IPS DF 6.9 (cell line): ENCODE results near the gene CCDC34.

Source experiments
- DNase-seq: peaks from one replicate; pipeline ENCODE4 v3.0.0-alpha.2; 2013; ENCODE audit warnings: low read depth, low spot score
- H3K27ac ChIP-seq: one replicate; pipeline ENCODE4 v1.5.1; 2013; ENCODE audit warnings: low read length, control low read depth
- H3K27me3 ChIP-seq: 2 replicates; pipeline ENCODE4 v1.6.1; 2013; ENCODE audit warnings: mild to moderate bottlenecking, low read length; ENCODE audit not compliant: control insufficient read depth, insufficient read depth
- H3K36me3 ChIP-seq: 2 replicates; pipeline ENCODE4 v1.6.1; 2013; ENCODE audit warnings: low read length; ENCODE audit not compliant: control insufficient read depth, insufficient read depth
- H3K4me1 ChIP-seq: 2 replicates; pipeline ENCODE4 v1.6.1; 2013; ENCODE audit warnings: low read length; ENCODE audit not compliant: control insufficient read depth, insufficient read depth
- H3K4me3 ChIP-seq: 2 replicates; pipeline ENCODE4 v1.5.1; 2013; ENCODE audit warnings: mild to moderate bottlenecking, low read length
- H3K9me3 ChIP-seq: 2 replicates; pipeline ENCODE4 v1.6.1; 2013; ENCODE audit warnings: low read length, inconsistent platforms; ENCODE audit not compliant: control insufficient read depth, insufficient read depth
- WGBS: extraction: QIAGEN DNeasy Blood & Tissue Kit; methylation state at CpG from one replicate; pipeline ENCODE4 v1.1.7; 2013; ENCODE audit warnings: mixed read lengths, missing lambda C conversion rate; ENCODE audit not compliant: insufficient read length, insufficient coverage; 5-methylcytosine and 5-hydroxymethylcytosine counted together

CCDC34 gene

DNA sequence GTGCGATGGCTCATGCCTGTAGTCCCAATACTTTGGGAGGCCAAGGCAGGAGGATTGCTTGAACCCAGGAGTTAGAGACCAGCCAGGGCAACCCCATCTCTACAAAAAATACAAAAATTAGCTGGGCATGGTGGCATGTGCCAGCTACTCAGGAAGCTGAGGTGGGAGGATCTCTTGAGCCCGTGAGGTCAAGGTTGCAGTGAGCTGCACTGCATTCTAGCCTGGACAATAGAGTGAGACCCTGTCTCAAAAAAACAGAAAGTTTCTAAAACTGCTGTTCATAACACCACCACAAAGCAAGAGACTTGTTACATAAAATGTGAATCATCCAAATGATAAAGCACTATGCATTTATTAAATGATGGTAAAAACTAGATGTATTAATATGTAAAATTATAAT, 40.2 kb upstream of the CCDC34 start:
- Histone ChIP-seq H3K4me3 (no peak overlapping the region), H3K9me3 (no peaks in the 10 kb centered on the region), H3K36me3 (no peaks in the 10 kb centered on the region), H3K27ac (no peak overlapping the region), H3K27me3 (no peaks in the 10 kb centered on the region), H3K4me1 (no peaks in the 10 kb centered on the region)
- no peak for DNase-seq
- no CpG with 5 or more reads among the region's 2 CpGs for WGBS

DNA sequence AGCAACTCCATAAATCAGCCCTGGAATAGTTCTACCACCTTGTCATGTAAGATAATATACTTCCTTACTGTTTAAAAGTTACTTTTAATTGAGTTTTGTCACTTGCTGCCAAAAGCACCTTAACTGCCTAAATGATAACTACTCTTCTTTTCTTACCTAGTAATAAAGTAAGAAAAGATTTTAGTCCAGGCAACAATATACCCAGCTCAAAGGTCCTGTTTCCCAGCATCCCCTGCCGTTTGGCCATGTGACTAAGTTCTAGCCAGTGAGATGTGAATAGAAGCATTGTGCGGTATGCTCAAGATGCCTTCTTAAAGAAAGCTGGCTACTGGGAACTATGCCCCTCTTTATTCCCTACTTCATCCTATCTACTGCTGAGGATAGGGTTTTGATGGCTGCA, 39.4 kb upstream of the CCDC34 start:
- DNase-seq = no peak
- WGBS = no CpG with 5 or more reads among the region's 2 CpGs
- H3K36me3 ChIP-seq = no peaks in the 10 kb centered on the region
- no peaks in the 10 kb centered on the region for H3K9me3 ChIP-seq
- H3K27me3 ChIP-seq = no peaks in the 10 kb centered on the region
- no peak overlapping the region for H3K27ac ChIP-seq
- no peak overlapping the region for H3K4me3 ChIP-seq
- no peaks in the 10 kb centered on the region for H3K4me1 ChIP-seq

DNA sequence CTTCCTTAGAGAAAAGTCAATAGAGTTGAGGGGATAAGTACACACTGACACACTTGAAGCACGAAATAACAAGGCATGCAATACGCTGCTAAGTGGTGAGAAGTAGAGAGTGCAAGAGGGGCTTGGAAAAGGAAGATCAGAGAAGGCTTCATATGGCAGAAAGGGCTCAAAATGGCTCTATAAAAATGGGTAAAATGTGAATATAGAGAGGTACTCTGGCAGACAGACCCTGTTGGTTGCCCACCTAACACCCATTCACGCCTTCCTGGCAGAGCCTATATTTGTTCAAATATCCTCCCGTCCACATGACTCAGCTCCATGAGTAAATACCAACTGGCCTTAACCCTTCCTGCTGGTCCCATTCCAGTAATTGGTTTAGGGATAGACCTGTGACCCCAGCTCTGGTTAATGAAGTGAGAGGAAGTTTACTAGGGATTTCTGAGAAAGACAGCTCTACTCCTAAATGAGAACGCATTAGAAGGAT, 38.9 kb upstream of the CCDC34 start:
- no peaks in the 10 kb centered on the region for H3K36me3 ChIP-seq
- H3K9me3 ChIP-seq = no peaks in the 10 kb centered on the region
- H3K27ac ChIP-seq = no peak overlapping the region
- H3K27me3 ChIP-seq = no peaks in the 10 kb centered on the region
- no peak for DNase-seq
- WGBS = no CpG with 5 or more reads among the region's 5 CpGs
- H3K4me3 ChIP-seq = no peak overlapping the region
- no peaks in the 10 kb centered on the region for H3K4me1 ChIP-seq

DNA sequence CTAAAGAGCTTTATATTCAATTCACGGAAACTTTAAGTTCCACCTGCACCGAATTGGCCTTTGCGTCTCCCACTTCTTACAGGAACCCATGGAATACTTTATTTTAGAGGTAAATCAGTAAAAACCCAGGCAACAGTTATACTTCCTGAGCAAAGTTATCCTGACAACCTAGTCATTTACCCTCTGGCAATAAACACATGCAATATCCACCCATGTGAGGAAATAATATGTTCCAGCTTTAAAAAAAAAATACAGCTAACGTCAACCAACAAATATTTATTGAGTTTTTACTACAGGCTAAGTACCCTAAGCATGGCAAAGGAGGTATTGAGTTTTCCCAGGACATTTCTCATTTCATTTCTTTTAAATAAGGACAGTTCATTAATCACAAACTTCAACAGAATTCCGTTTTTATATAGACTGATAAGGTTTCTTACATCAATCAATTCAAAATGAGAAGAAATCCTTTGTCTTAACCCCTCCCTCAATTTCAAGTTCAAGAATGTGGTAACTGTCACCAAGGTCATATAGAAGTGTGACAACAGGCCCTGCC, 38.3 kb upstream of the CCDC34 start:
- no CpG with 5 or more reads among the region's 5 CpGs for WGBS
- DNase-seq = no peak
- H3K27ac ChIP-seq = no peak overlapping the region

DNA sequence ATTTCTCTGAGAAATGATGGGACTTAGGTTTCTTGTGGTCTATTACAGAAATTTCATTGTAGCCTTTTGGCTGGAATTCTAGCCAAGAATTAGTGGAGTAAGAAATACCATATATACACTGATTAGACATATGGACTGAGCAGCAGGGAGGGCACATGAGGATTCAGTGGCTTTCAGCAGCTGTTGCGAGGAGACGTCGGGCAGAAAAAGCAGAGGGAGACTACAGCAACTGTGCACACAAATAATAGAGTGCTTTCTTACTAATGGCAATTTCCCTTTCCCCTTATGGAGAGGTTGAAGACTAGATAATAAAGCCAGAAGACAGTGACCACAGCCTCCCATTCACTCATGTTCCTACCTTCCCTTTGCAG, 35.4 kb upstream of the CCDC34 start:
- Histone ChIP-seq H3K4me1 (peaks cover 4% of the 10 kb centered on the region; the same call in 1 of the 2 replicates), H3K36me3 (no peaks in the 10 kb centered on the region), H3K27ac (no peak overlapping the region), H3K9me3 (no peaks in the 10 kb centered on the region), H3K4me3 (no peak overlapping the region), H3K27me3 (no peaks in the 10 kb centered on the region)
- DNase-seq = no peak
- WGBS = no CpG with 5 or more reads among the region's 3 CpGs

More for the DNA sequence above, 38.3 kb upstream of the CCDC34 start:
- H3K9me3 ChIP-seq = no peaks in the 10 kb centered on the region
- no peak overlapping the region for H3K4me3 ChIP-seq
- no peaks in the 10 kb centered on the region for H3K36me3 ChIP-seq
- H3K4me1 ChIP-seq = no peaks in the 10 kb centered on the region
- H3K27me3 ChIP-seq = no peaks in the 10 kb centered on the region

DNA sequence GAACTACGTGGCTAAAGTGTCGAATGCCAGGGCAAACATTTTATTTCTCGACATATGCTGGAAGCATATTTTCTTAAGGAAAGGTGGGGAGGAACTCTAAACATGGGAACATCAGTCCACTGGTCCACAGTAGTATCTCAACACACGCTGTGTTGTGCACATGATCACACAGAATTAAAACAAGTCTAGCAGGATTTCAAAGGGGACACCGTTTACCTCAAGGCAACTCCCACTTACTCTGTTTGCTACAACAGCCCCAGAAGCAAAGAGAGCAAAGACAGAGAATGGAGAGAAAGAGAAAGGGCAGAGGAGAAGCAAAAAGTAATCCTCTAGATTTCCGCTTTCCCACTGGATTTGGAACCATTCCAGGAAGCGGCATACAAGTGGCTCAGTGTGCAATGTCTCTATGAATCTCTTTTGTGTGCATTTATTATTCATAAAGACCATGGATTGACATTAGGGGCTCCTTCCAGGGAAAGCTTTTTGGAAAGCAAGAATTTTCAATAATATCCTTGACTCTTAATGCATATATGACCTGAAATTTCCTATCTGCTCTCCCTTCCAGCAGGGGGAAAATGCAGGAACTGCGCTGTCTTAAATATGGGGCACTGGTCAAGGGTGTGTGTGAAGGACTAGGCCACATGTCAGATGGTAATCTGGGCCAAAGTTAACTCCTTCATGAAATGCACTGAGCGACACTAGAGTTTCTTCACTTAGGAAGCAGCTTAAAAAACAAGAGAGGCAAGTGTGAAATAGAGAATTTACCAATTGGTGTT, 34.8 kb upstream of the CCDC34 start:
- Histone ChIP-seq H3K4me1 (peaks cover 4% of the 10 kb centered on the region; the same call in 1 of the 2 replicates), H3K4me3 (no peak overlapping the region), H3K27ac (no peak overlapping the region), H3K36me3 (no peaks in the 10 kb centered on the region), H3K9me3 (no peaks in the 10 kb centered on the region), H3K27me3 (no peaks in the 10 kb centered on the region)
- DNase-seq = no peak
- no CpG with 5 or more reads among the region's 9 CpGs for WGBS

DNA sequence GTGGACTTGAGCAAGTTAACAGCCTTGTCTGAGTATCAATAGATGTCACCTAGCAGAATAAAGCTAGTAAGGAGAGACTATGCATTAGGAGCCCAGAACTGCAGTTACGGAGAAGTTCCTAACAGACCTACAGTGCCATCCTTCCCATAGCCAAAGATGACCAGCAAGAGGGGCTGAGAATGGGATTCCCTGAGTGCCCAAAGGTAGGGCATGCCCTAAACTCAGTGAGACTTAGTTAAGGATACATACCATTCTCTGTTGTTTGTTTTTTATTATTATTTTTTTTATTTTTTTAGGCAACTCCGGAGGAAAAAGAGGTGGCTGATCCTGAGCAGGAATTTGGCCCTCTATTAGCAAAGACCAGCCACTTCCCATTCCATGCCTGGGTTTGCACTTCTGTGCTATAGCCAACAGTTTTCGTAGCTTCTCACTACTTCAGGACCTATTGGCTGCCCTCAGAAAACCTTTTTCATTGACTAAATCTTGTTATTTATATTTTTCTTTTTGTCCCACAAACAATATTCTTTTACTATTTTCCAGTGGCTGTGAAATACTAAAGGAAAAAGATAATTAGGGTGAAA, 33.3 kb upstream of the CCDC34 start:
- no CpG with 5 or more reads among the region's 3 CpGs for WGBS
- no peaks in the 10 kb centered on the region for H3K27me3 ChIP-seq
- no peaks in the 10 kb centered on the region for H3K36me3 ChIP-seq
- H3K9me3 ChIP-seq = no peaks in the 10 kb centered on the region
- H3K27ac ChIP-seq = no peak overlapping the region
- peaks cover 4% of the 10 kb centered on the region; the same call in 1 of the 2 replicates for H3K4me1 ChIP-seq
- no peak for DNase-seq
- no peak overlapping the region for H3K4me3 ChIP-seq

DNA sequence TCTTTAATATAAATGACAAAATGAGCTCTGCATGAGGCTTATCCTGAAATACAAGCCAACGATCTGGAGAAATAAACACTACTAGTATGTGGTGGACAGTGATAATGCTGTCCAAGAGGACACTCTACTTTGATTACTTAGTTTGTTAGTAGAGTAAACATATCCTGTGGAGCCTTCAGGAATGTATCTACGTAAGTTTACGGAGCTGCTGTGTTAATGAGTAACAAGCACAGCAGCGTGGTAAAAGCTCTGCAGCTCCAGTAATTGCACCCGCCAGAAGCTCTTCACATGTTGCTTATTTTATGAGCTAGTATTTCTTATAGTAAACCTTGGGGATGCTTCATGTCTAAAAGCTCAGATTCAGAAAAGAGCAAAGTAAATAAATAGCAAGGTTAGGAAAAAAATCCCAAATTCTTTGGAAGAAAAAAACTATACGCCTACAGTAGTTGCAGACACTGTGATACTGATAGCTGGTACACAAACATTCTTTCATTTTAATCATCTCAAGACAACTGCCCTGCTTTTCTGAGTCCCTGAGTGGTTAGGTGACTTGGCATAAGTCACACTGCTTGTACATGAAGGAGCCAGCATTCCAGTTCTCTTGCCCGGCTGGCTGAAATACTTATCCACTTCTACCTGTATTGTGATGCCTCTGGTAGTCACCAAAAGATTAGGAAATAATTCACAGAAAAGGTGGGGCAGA, 32.7 kb upstream of the CCDC34 start:
- no peak for DNase-seq
- Histone ChIP-seq H3K4me3 (no peak overlapping the region), H3K9me3 (no peaks in the 10 kb centered on the region), H3K27ac (no peak overlapping the region), H3K36me3 (no peaks in the 10 kb centered on the region), H3K27me3 (no peaks in the 10 kb centered on the region), H3K4me1 (peaks cover 4% of the 10 kb centered on the region; the same call in 1 of the 2 replicates)
- WGBS = no CpG with 5 or more reads among the region's 7 CpGs

DNA sequence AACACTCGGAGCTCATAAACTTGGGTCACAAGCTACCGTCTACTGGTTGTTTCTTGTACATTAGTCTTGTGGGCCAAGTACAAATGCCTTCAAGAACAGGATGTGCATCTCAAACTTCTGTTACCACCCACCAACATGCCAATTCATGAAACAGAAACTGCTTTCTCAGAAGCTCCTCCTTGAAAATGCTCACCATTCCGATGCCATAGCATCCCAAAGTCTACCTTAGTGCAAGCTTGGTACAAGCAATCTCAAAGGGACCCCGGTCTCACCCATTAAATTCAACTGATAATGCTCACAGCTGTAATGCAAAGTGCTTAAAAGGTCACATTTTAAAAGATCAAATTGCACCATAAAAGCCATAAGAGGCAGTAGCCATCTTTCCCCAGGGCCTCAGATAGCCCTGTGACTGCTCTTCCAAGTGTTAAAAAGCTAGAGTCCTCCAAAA, 31.8 kb upstream of the CCDC34 start:
- no peak for DNase-seq
- Histone ChIP-seq H3K27me3 (no peaks in the 10 kb centered on the region), H3K4me1 (peaks cover 5% of the 10 kb centered on the region; the same call in 1 of the 2 replicates), H3K36me3 (no peaks in the 10 kb centered on the region), H3K9me3 (no peaks in the 10 kb centered on the region), H3K27ac (no peak overlapping the region), H3K4me3 (no peak overlapping the region)
- no CpG with 5 or more reads among the region's 4 CpGs for WGBS
